ENCODE measurements around the gene MON2. TPM values are rescaled to one million over a fixed set of nuclear protein-coding genes. Genes with fewer than 3 reads are reported as not detected.
A peak's percentile ranks its signal among the peaks of the same experiment; 100 is the strongest.

MON2 gene
- total RNA-seq, 4 donors from 2014 or later: 78.6 to 102 (median 97.7) TPM

DNA sequence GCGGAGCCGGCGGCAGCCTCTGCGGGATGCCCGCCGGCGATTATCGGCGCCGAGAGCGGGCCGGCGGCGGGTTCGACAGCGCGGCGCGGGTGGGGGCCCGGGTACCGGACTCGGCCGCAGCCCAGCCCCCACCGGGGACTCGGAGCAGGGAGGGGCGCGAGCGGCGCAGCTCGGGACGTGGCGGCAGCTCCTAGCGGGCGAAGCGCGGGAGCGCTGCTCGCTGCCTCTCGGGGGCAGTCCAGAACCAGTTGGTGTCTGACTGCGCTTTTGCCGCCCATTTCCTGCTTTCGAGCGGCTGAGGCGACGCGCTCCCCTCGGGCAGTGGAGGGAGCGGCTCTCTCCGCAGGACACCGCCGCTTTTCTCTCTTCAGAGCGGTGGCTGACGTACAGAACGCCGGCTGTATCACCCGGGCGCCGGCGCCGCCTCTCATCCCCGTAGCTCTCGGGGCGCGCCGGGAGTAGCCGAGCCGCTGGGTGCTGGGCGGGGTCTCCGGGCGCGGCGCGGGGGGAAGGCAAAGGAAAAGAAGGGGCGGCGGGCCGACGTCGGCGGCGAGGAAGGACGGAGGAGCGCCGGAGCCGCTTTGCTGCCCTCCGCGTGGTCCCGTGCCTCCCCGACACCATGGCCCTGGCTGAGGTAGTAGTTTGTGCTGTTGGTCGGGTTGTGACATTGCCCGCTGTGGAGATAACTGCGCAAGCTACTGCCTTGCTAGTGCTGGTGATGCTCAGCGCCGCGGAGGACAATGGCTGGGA is 136.6 kb downstream of the MON2 start:
- TF ChIP-seq POLR2A (IDR thresholded peaks at IDR 0.05) (peak; percentile 51 to 56), CTCF (IDR thresholded peaks at IDR 0.05) (peak; percentile 30 to 62 (median 48))
- Histone ChIP-seq H3K27ac (peak overlapping the region; percentile 91 to 99 (median 98)), H3K4me1 (peaks cover 0 to 14% (median 2%) of the 10 kb centered on the region in 4 donors), H3K4me3 (peak overlapping the region; percentile 70 to 88 (median 82)), H3K9me3 (no peaks in the 10 kb centered on the region), H3K27me3 (no peaks in the 10 kb centered on the region), H3K36me3 (no peaks in the 10 kb centered on the region)
- peak; percentile 70 to 90 (median 89) for DNase-seq

GRCh38 chr12:62603811-62604098 is 137.1 kb downstream of the MON2 start:
- peak overlapping the region; percentile 91 to 99 (median 98) for H3K27ac ChIP-seq
- peaks cover 0 to 14% (median 2%) of the 10 kb centered on the region in 4 donors for H3K4me1 ChIP-seq
- no peaks in the 10 kb centered on the region for H3K27me3 ChIP-seq
- H3K9me3 ChIP-seq: no peaks in the 10 kb centered on the region
- no peak for DNase-seq
- TF ChIP-seq CTCF (IDR thresholded peaks at IDR 0.05): no peak
- no peak for TF ChIP-seq POLR2A (IDR thresholded peaks at IDR 0.05)
- H3K4me3 ChIP-seq: peak overlapping the region; percentile 70 to 88 (median 82)
- H3K36me3 ChIP-seq: no peaks in the 10 kb centered on the region

GRCh38 chr12:62604373-62604772 is 137.7 kb downstream of the MON2 start:
- H3K4me3 ChIP-seq: peak overlapping the region in 3 of 4 donors; percentile 70 to 88 (median 84)
- peak overlapping the region in 1 of 4 donors; percentile 99 for H3K27ac ChIP-seq
- H3K27me3 ChIP-seq: no peaks in the 10 kb centered on the region

GRCh38 chr12:62604871-62605270 is 138.2 kb downstream of the MON2 start:
- Histone ChIP-seq H3K4me3 (peak overlapping the region in 1 of 4 donors; percentile 84), H3K27ac (no peak overlapping the region), H3K4me1 (peaks cover 0 to 14% (median 2%) of the 10 kb centered on the region in 4 donors), H3K36me3 (no peaks in the 10 kb centered on the region), H3K9me3 (no peaks in the 10 kb centered on the region), H3K27me3 (no peaks in the 10 kb centered on the region)
- TF ChIP-seq CTCF (IDR thresholded peaks at IDR 0.05) (no peak), POLR2A (IDR thresholded peaks at IDR 0.05) (no peak)
- no peak for DNase-seq

More at GRCh38 chr12:62604373-62604772, 137.7 kb downstream of the MON2 start:
- no peaks in the 10 kb centered on the region for H3K9me3 ChIP-seq
- H3K36me3 ChIP-seq: no peaks in the 10 kb centered on the region
- no peak for TF ChIP-seq POLR2A (IDR thresholded peaks at IDR 0.05)
- DNase-seq: no peak
- peaks cover 0 to 14% (median 2%) of the 10 kb centered on the region in 4 donors for H3K4me1 ChIP-seq

DNA sequence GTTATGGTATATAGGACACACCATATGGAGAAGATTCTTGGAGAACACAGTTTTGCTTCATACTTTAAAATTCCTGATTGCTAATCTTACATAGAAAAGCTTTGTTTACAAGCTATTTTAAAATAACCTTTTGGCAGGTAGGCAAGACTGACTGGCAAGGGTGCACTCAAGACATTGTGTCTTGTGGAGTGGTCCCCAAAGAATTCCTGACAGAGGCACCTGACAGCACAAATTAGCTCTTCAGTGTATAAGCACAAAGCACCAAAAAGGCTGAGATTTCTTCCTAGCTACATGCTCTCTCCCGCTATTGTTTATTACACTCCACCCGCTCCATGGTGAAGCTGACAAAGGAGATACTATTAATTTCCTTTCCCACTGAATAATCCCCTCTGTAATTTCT is 139.4 kb downstream of the MON2 start:
- H3K9me3 ChIP-seq: no peaks in the 10 kb centered on the region
- no peak overlapping the region for H3K27ac ChIP-seq
- H3K27me3 ChIP-seq: no peaks in the 10 kb centered on the region
- no peak for DNase-seq
- H3K36me3 ChIP-seq: no peaks in the 10 kb centered on the region
- H3K4me1 ChIP-seq: peaks cover 0 to 14% (median 2%) of the 10 kb centered on the region in 4 donors
- no peak overlapping the region for H3K4me3 ChIP-seq
- TF ChIP-seq CTCF (IDR thresholded peaks at IDR 0.05): no peak
- TF ChIP-seq POLR2A (IDR thresholded peaks at IDR 0.05): no peak

- Histone ChIP-seq H3K9me3 (no peaks in the 10 kb centered on the region), H3K27me3 (no peaks in the 10 kb centered on the region), H3K36me3 (no peaks in the 10 kb centered on the region), H3K27ac (no peak overlapping the region), H3K4me1 (peaks cover 0 to 13% (median 2%) of the 10 kb centered on the region in 4 donors), H3K4me3 (no peak overlapping the region)
- DNase-seq: no peak
- no peak for TF ChIP-seq POLR2A (IDR thresholded peaks at IDR 0.05)
- no peak for TF ChIP-seq CTCF (IDR thresholded peaks at IDR 0.05)
These were observed 140.0 kb downstream of the MON2 start for GRCh38 chr12:62606654-62607053.

Measured in Peyer's patch (tissue), 4 donors.